GM19395 (cell line): ENCODE results near the gene FGFBP1.
"Not testable (repeated sequence)": the region's sequence is repeated elsewhere in the genome, so short reads cannot be mapped to it uniquely, and the experiment has no call there.

Experiments used
- ATAC-seq: cut with Tn5 transposase; IDR thresholded peaks from one replicate; pipeline ENCODE4 v1.9.1; 2021; ENCODE audit warnings: mild to moderate bottlenecking, moderate library complexity; ENCODE audit not compliant: unreplicated experiment

The FGFBP1 gene

GRCh38 chr4:15947684-15948083 lies 9.1 kb upstream of the FGFBP1 start:
- no peak for ATAC-seq

- ATAC-seq = no peak
Observed at GRCh38 chr4:15945516-15945915, 7.0 kb upstream of the FGFBP1 start.

GRCh38 chr4:15944895-15945294 lies 6.4 kb upstream of the FGFBP1 start:
- ATAC-seq = no peak

- ATAC-seq = no peak
Observed at GRCh38 chr4:15942283-15942682, 3.7 kb upstream of the FGFBP1 start.

- no peak for ATAC-seq
Observed at GRCh38 chr4:15938182-15938581, 358 bp downstream of the FGFBP1 start.

GRCh38 chr4:15936495-15936894 lies 2.0 kb downstream of the FGFBP1 start:
- no peak for ATAC-seq

GRCh38 chr4:15935504-15936402 lies 2.8 kb downstream of the FGFBP1 start:
- no peak for ATAC-seq

- ATAC-seq = no peak
Observed at GRCh38 chr4:15934259-15934658, 4.3 kb downstream of the FGFBP1 start.

GRCh38 chr4:15931451-15932210 lies 6.9 kb downstream of the FGFBP1 start:
- no peak for ATAC-seq

- ATAC-seq = no peak
Observed at GRCh38 chr4:15930314-15930713, 8.2 kb downstream of the FGFBP1 start.

- ATAC-seq = no peak
Observed at GRCh38 chr4:15929540-15929939, 9.0 kb downstream of the FGFBP1 start.

- ATAC-seq = no peak
Observed at GRCh38 chr4:15928883-15929282, 9.7 kb downstream of the FGFBP1 start.

GRCh38 chr4:15926486-15926885 lies 12.1 kb downstream of the FGFBP1 start:
- no peak for ATAC-seq

GRCh38 chr4:15925830-15926229 lies 12.7 kb downstream of the FGFBP1 start:
- no peak for ATAC-seq

GRCh38 chr4:15921592-15921932 lies 17.0 kb downstream of the FGFBP1 start:
- ATAC-seq = no peak

GRCh38 chr4:15920723-15921591 lies 17.6 kb downstream of the FGFBP1 start:
- no peak for ATAC-seq

- no peak for ATAC-seq
Observed at GRCh38 chr4:15918484-15919129, 19.9 kb downstream of the FGFBP1 start.

- ATAC-seq = no peak
Observed at GRCh38 chr4:15917297-15917696, 21.2 kb downstream of the FGFBP1 start.

- ATAC-seq = not testable (repeated sequence)
Observed at GRCh38 chr4:15916358-15916757, 22.2 kb downstream of the FGFBP1 start.

GRCh38 chr4:15914736-15915135 lies 23.8 kb downstream of the FGFBP1 start:
- ATAC-seq = no peak

- ATAC-seq = no peak
Observed at GRCh38 chr4:15914291-15914690, 24.2 kb downstream of the FGFBP1 start.
